Measurements from ENCODE around the gene LONP2.
"Not testable (repeated sequence)": the region's sequence is repeated elsewhere in the genome, so short reads cannot be mapped to it uniquely, and the experiment has no call there.

Gene LONP2

GRCh38 chr16:48300391-48300856, 56.3 kb downstream of the LONP2 start:
- Histone ChIP-seq H3K4me1 (peaks cover 0 to 8% (median 5%) of the 10 kb centered on the region in 4 donors), H3K4me3 (no peak overlapping the region), H3K36me3 (peaks cover 51 to 66% (median 57%) of the 10 kb centered on the region in 3 donors), H3K27ac (no peak overlapping the region), H3K27me3 (no peaks in the 10 kb centered on the region), H3K9me3 (no peaks in the 10 kb centered on the region)
- intact Hi-C loops (cut with DNase I; ENCODE audit: low total_unique reads) = no loop called here
- TF ChIP-seq, protein P1, sequence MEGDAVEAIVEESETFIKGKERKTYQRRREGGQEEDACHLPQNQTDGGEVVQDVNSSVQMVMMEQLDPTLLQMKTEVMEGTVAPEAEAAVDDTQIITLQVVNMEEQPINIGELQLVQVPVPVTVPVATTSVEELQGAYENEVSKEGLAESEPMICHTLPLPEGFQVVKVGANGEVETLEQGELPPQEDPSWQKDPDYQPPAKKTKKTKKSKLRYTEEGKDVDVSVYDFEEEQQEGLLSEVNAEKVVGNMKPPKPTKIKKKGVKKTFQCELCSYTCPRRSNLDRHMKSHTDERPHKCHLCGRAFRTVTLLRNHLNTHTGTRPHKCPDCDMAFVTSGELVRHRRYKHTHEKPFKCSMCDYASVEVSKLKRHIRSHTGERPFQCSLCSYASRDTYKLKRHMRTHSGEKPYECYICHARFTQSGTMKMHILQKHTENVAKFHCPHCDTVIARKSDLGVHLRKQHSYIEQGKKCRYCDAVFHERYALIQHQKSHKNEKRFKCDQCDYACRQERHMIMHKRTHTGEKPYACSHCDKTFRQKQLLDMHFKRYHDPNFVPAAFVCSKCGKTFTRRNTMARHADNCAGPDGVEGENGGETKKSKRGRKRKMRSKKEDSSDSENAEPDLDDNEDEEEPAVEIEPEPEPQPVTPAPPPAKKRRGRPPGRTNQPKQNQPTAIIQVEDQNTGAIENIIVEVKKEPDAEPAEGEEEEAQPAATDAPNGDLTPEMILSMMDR (IDR thresholded peaks at IDR 0.05) = no peak
- DNase-seq = no peak

DNA sequence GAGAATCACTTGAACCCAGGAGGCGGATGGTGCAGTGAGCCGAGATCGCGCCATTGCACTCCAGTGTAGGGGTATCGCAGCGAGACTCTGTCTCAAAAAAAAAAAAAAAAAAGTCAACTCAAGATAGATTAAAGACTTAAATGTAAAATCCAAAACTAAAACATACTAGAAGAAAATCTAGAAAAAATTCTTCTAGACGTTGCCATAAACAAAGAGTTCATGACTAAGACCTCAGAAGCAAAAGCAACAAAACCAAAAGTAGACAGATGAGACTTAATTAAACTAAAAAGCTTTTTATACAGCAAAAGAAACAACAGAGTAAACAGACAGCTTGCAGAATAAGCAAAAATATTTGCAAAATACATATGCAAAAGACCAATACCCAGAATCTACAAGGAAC, 64.4 kb downstream of the LONP2 start:
- TF ChIP-seq, protein P1 (IDR thresholded peaks at IDR 0.05) = no peak
- H3K27ac ChIP-seq = no peak overlapping the region
- H3K9me3 ChIP-seq = peaks cover 0 to 31% (median 10%) of the 10 kb centered on the region in 3 donors
- intact Hi-C loops (cut with DNase I; ENCODE audit: low total_unique reads) = no loop called here
- no peak overlapping the region for H3K4me3 ChIP-seq
- no peaks in the 10 kb centered on the region for H3K27me3 ChIP-seq
- no peak for DNase-seq
- H3K4me1 ChIP-seq = peaks cover 0 to 19% (median 9%) of the 10 kb centered on the region in 4 donors
- H3K36me3 ChIP-seq = peaks cover 66 to 72% (median 69%) of the 10 kb centered on the region in 3 donors

DNA sequence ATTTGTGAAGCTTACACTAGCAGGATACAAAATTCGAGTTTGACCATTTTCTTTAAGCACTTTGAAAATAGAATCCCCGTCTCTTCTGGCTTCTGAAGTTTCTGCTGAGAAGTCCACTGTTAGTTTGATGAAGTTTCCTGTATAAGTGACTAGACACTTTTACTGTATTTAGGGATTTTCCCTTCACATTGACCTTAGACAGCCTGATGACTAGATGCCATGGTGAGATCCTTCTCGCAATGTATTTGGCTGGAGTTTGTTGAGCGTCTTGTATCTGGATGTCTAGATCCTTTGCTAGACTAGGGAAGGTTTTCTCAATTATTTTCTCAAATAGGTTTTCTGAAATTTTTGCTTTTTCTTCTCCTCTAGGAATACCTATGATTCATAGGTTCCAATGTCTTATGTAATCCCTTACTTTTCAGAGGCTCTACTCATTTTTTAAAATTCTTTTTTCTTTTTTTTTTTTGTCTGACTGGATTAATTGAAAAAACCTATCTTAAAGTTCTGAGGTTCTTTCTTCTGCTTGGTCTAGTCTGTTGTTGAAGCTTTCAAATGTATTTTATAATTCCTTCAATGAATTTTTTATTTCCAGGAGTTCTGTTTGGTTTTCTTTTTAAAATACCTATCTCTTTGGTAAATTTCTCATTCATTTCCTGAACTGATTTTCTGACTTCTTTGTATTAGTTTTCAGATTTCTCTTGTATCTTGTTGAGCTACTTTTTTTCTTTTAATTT, 67.0 kb downstream of the LONP2 start:
- Histone ChIP-seq H3K4me3 (no peak overlapping the region), H3K27me3 (no peaks in the 10 kb centered on the region), H3K9me3 (peaks cover 0 to 31% (median 10%) of the 10 kb centered on the region in 3 donors), H3K4me1 (peaks cover 0 to 15% (median 9%) of the 10 kb centered on the region in 4 donors), H3K36me3 (peaks cover 51 to 62% (median 52%) of the 10 kb centered on the region in 3 donors), H3K27ac (no peak overlapping the region)
- intact Hi-C loops (cut with DNase I; ENCODE audit: low total_unique reads) = no loop called here
- DNase-seq = no peak
- TF ChIP-seq, protein P1 (IDR thresholded peaks at IDR 0.05) = no peak

DNA sequence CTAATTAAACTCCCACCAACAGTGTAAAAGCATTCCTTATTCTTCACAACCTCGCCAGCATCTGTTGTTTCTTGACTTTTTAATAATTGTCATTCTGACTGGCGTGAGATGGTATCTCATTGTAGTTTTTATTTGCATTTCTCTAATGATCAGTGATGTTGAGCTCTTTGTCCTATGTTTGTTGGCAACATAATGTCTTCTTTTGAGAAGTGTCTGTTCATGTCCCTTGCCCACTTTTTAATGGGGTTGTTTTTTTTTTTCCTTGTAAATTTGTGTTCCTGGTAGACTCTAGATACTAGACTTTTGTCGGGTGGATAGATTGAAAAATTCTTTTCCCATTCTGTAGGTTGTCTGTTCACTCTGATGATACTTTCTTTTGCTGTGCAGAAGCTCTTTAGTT, 69.8 kb downstream of the LONP2 start:
- intact Hi-C loops (cut with DNase I; ENCODE audit: low total_unique reads); H3K27me3 ChIP-seq; DNase-seq; H3K27ac ChIP-seq; H3K4me3 ChIP-seq: not testable (repeated sequence)
- Histone ChIP-seq H3K4me1 (peaks cover 0 to 21% (median 17%) of the 10 kb centered on the region in 4 donors), H3K9me3 (peaks cover 0 to 28% (median 10%) of the 10 kb centered on the region in 3 donors), H3K36me3 (peaks cover 41 to 51% (median 43%) of the 10 kb centered on the region in 3 donors)

DNA sequence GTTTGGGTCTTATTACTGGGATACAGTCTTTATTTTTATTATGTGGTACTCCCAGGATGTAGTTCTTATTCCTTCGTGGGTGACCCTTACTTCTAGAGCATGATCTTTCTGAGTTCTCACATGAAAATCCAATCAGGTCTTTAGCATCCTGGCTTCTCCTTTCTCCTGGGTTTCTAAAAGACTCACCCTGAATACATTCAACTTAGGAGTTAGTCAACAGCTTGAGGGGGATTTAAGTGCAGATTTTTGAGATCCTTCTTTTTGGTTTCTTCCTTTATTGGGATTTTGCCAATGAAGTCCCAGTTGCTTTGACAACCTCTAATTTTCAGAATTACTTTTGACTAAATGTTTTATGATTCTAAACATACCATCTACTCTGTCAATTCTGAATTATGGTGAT, 72.9 kb downstream of the LONP2 start:
- DNase-seq = no peak
- H3K4me1 ChIP-seq = peaks cover 0 to 26% (median 23%) of the 10 kb centered on the region in 4 donors
- intact Hi-C loops (cut with DNase I; ENCODE audit: low total_unique reads) = no loop called here
- no peak overlapping the region for H3K27ac ChIP-seq
- no peaks in the 10 kb centered on the region for H3K9me3 ChIP-seq
- no peaks in the 10 kb centered on the region for H3K27me3 ChIP-seq
- no peak overlapping the region for H3K4me3 ChIP-seq
- TF ChIP-seq, protein P1 (IDR thresholded peaks at IDR 0.05) = no peak
- peaks cover 16 to 23% (median 22%) of the 10 kb centered on the region in 3 donors for H3K36me3 ChIP-seq

- no peak overlapping the region for H3K4me3 ChIP-seq
- no peak for DNase-seq
- TF ChIP-seq, protein P1 (IDR thresholded peaks at IDR 0.05) = no peak
- H3K4me1 ChIP-seq = peaks cover 0 to 26% (median 23%) of the 10 kb centered on the region in 4 donors
- H3K36me3 ChIP-seq = peaks cover 12 to 22% (median 14%) of the 10 kb centered on the region in 3 donors
- intact Hi-C loops (cut with DNase I; ENCODE audit: low total_unique reads) = no loop called here
- no peak overlapping the region for H3K27ac ChIP-seq
- no peaks in the 10 kb centered on the region for H3K9me3 ChIP-seq
- no peaks in the 10 kb centered on the region for H3K27me3 ChIP-seq
Measured at GRCh38 chr16:48317614-48318315, 73.7 kb downstream of the LONP2 start.
